Glutamatergic neuron (in vitro differentiated cells): ENCODE data around the gene DPM3. TPM values are rescaled to one million over a fixed set of nuclear protein-coding genes. Genes with fewer than 3 reads are reported as not detected.
A peak's percentile ranks its signal among the peaks of the same experiment; 100 is the strongest.

Experiments used
- DNase-seq: peaks from one replicate; pipeline ENCODE4 v3.0.0; 2022
- H3K27ac Mint-ChIP-seq: one replicate; pipeline ENCODE4 v1.8.0; 2020; ENCODE audit warnings: mild to moderate bottlenecking, mixed read lengths, inconsistent platforms; ENCODE audit not compliant: unreplicated experiment
- H3K27me3 Mint-ChIP-seq: one replicate; pipeline ENCODE4 v1.8.0; 2020; ENCODE audit warnings: mild to moderate bottlenecking, moderate library complexity, mixed read lengths, inconsistent platforms; ENCODE audit not compliant: unreplicated experiment
- H3K36me3 Mint-ChIP-seq: one replicate; pipeline ENCODE4 v1.8.0; 2020; ENCODE audit warnings: mild to moderate bottlenecking, mixed read lengths, inconsistent platforms; ENCODE audit not compliant: unreplicated experiment
- H3K4me1 Mint-ChIP-seq: one replicate; pipeline ENCODE4 v1.8.0; 2020; ENCODE audit warnings: mild to moderate bottlenecking, low read depth, mixed read lengths, inconsistent platforms; ENCODE audit not compliant: unreplicated experiment
- H3K4me3 Mint-ChIP-seq: one replicate; pipeline ENCODE4 v1.8.0; 2020; ENCODE audit warnings: mild to moderate bottlenecking, mixed read lengths, inconsistent platforms; ENCODE audit not compliant: unreplicated experiment
- H3K9me3 Mint-ChIP-seq: one replicate; pipeline ENCODE4 v1.8.0; 2020; ENCODE audit warnings: mild to moderate bottlenecking, moderate library complexity, mixed read lengths, inconsistent platforms; ENCODE audit not compliant: unreplicated experiment
- total RNA-seq: library from RNA; stranded (reverse); fragmentation: NEBNext Ultra II Directional; extraction: Animal tissue kit (Norgen Biotek cat#: 25700); gene quantifications from one replicate; pipeline ENCODE4 v1.2.1, GENCODE V29; 2021; ENCODE audit not compliant: unreplicated experiment
- TF ChIP-seq, protein P1 (sequence below): fragments of 200-600 bp; sonication (generic); IDR thresholded peaks from one replicate; pipeline ENCODE4 v1.5.0; 2021; ENCODE audit not compliant: partially characterized antibody, unreplicated experiment

DPM3 gene
- total RNA-seq, 1 donor from 2014 or later, result 27.7 TPM

DNA sequence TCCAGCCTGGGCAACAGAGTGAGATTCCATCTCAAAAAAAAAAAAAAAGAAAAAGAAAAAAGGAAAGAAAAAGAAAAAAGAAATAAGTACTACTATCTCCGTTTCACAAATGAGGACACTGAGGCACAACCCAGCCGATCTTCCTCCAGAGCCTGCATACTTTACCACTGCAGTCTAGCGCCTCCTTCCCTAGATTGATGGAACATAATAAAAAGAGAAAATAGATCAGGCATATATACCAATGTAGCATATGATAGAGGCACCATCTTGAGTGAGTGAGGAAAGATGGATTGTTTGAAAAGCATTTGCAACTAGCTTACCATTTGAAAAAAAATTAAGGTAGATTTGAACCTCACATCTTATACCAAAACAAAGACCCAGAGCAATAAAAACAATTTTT, 5.2 kb upstream of the DPM3 start:
- Mint-ChIP-seq H3K27ac (no peak overlapping the region), H3K9me3 (peaks cover 3% of the 10 kb centered on the region), H3K4me3 (no peak overlapping the region), H3K4me1 (no peaks in the 10 kb centered on the region), H3K36me3 (no peaks in the 10 kb centered on the region), H3K27me3 (peaks cover 7% of the 10 kb centered on the region)
- TF ChIP-seq, protein P1, sequence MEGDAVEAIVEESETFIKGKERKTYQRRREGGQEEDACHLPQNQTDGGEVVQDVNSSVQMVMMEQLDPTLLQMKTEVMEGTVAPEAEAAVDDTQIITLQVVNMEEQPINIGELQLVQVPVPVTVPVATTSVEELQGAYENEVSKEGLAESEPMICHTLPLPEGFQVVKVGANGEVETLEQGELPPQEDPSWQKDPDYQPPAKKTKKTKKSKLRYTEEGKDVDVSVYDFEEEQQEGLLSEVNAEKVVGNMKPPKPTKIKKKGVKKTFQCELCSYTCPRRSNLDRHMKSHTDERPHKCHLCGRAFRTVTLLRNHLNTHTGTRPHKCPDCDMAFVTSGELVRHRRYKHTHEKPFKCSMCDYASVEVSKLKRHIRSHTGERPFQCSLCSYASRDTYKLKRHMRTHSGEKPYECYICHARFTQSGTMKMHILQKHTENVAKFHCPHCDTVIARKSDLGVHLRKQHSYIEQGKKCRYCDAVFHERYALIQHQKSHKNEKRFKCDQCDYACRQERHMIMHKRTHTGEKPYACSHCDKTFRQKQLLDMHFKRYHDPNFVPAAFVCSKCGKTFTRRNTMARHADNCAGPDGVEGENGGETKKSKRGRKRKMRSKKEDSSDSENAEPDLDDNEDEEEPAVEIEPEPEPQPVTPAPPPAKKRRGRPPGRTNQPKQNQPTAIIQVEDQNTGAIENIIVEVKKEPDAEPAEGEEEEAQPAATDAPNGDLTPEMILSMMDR, result no peak
- DNase-seq, result no peak

DNA sequence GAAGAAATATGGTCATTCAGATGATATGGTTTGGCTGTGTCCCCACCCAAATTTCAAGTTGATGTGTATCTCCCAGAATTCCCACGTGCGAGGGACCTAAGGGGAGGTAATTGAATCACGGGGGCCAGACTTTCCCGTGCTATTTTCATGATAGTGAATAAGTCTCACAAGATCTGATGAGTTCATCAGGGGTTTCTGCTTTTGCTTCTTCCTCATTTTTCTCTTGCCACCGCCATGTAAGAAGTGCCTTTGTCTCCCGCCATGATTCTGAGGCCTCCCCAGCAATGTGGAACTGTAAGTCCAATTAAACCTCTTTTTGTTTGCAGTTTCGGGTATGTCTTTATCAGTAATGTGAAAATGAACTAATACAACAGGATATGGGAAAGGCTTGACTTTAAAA, 1.4 kb upstream of the DPM3 start:
- no peak for DNase-seq
- Mint-ChIP-seq H3K4me3 (no peak overlapping the region), H3K9me3 (peaks cover 1% of the 10 kb centered on the region), H3K36me3 (no peaks in the 10 kb centered on the region), H3K27me3 (peaks cover 3% of the 10 kb centered on the region), H3K4me1 (no peaks in the 10 kb centered on the region), H3K27ac (no peak overlapping the region)
- TF ChIP-seq, protein P1, result no peak

DNA sequence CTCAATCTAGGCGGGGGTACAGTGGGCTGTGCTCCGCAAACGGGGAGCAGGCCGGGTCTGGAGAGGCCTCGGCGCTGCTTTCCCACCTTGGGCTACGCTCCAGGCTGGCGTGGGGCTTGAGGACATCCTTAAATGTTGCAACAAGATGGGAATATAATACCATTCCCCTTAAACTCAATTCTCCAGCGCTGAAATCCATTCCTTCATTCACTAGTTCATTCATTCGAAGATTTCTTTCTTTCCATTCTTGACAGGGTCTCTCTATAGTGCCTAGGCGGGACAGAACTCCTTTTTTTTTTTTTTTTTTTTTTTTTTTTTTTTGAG, 261 bp upstream of the DPM3 start:
- Mint-ChIP-seq H3K9me3 (peaks cover 1% of the 10 kb centered on the region), H3K36me3 (no peaks in the 10 kb centered on the region), H3K27me3 (peaks cover 6% of the 10 kb centered on the region), H3K4me1 (no peaks in the 10 kb centered on the region), H3K27ac (no peak overlapping the region), H3K4me3 (peak overlapping the region; percentile 95)
- TF ChIP-seq, protein P1, result no peak
- no peak for DNase-seq

DNA sequence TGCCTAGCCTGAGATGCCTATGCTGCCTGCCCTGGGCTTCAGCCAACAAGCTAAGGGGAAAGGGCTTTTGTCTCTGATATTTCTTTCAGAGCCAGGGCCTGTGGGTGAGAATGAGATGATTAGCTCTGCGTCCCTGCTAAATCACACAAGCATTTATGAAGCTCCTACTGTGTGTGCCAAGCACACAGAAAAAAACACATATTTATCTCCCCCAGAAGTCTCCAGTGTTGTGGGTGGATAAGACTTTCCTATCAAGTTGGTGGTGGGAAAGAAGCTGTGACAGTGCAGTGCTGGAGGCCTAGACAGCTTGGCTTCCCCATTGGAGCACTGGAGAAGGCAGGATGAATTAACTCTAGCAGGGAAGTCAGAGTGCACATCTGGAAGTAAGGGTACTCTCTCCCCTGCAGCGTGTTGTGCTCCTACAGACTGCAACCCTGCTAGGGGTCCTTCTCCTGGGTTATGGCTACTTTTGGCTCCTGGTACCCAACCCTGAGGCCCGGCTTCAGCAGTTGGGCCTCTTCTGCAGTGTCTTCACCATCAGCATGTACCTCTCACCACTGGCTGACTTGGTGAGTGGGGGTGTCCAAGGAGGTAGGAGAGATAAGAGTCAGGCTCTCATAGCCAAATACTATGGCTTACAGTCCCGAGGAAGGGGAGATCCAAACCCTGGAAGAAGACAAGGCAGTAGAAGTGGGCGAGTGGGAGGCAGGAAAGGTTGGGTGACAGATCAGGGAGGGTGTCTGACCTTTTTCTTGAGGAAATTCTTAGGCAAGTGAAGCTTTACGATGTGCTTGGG, 3.0 kb downstream of the DPM3 start:
- TF ChIP-seq, protein P1, result no peak
- H3K36me3 Mint-ChIP-seq, result no peaks in the 10 kb centered on the region
- DNase-seq, result no peak
- peak overlapping the region; percentile 100 for H3K4me3 Mint-ChIP-seq
- peaks cover 4% of the 10 kb centered on the region for H3K9me3 Mint-ChIP-seq
- H3K27me3 Mint-ChIP-seq, result peaks cover 11% of the 10 kb centered on the region
- H3K27ac Mint-ChIP-seq, result no peak overlapping the region
- H3K4me1 Mint-ChIP-seq, result peaks cover 3% of the 10 kb centered on the region

DNA sequence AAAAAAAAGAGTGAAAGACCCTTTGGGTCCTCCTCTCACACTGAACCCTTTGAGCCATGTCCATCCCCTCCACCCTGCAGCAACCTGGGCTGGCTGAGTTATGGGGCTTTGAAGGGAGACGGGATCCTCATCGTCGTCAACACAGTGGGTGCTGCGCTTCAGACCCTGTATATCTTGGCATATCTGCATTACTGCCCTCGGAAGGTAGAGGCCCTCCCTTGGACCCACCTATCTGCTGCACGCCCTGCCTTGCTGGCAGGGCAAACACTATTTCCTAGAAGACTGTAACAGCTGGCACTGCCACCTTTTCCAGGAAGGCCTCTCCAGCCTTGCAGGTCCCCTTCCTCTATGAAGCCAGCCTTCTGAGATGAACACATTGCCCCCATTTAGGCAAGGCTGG, 3.6 kb downstream of the DPM3 start:
- Mint-ChIP-seq H3K27ac (peak overlapping the region; percentile 77), H3K27me3 (peaks cover 11% of the 10 kb centered on the region)
- no peak for DNase-seq

More for the DNA sequence above, 3.6 kb downstream of the DPM3 start:
- peak overlapping the region; percentile 100 for H3K4me3 Mint-ChIP-seq
- TF ChIP-seq, protein P1, result no peak
- H3K36me3 Mint-ChIP-seq, result no peaks in the 10 kb centered on the region
- peaks cover 3% of the 10 kb centered on the region for H3K4me1 Mint-ChIP-seq
- peaks cover 4% of the 10 kb centered on the region for H3K9me3 Mint-ChIP-seq
